IPS-15b (cell line): ENCODE results near the gene GPR149.
"Not testable (repeated sequence)": the region's sequence is repeated elsewhere in the genome, so short reads cannot be mapped to it uniquely, and the experiment has no call there.

Source experiments
- H3K27me3 ChIP-seq: one replicate; pipeline ENCODE4 v1.6.1; 2013; ENCODE audit warnings: low read length; ENCODE audit not compliant: control insufficient read depth, insufficient read depth
- H3K36me3 ChIP-seq: one replicate; pipeline ENCODE4 v1.6.1; 2013; ENCODE audit warnings: low read length; ENCODE audit not compliant: control insufficient read depth, insufficient read depth
- H3K4me1 ChIP-seq: one replicate; pipeline ENCODE4 v1.6.1; 2013; ENCODE audit warnings: mild to moderate bottlenecking, low read length; ENCODE audit not compliant: control insufficient read depth, insufficient read depth
- H3K4me3 ChIP-seq: one replicate; pipeline ENCODE4 v1.5.1; 2013; ENCODE audit warnings: low read depth, low read length
- H3K9ac ChIP-seq: one replicate; pipeline ENCODE4 v1.6.1; 2013; ENCODE audit warnings: low read depth, mild to moderate bottlenecking, low read length
- H3K9me3 ChIP-seq: one replicate; pipeline ENCODE4 v1.6.1; 2013; ENCODE audit warnings: mild to moderate bottlenecking, low read length; ENCODE audit not compliant: control insufficient read depth, insufficient read depth

GPR149 gene, protein sequence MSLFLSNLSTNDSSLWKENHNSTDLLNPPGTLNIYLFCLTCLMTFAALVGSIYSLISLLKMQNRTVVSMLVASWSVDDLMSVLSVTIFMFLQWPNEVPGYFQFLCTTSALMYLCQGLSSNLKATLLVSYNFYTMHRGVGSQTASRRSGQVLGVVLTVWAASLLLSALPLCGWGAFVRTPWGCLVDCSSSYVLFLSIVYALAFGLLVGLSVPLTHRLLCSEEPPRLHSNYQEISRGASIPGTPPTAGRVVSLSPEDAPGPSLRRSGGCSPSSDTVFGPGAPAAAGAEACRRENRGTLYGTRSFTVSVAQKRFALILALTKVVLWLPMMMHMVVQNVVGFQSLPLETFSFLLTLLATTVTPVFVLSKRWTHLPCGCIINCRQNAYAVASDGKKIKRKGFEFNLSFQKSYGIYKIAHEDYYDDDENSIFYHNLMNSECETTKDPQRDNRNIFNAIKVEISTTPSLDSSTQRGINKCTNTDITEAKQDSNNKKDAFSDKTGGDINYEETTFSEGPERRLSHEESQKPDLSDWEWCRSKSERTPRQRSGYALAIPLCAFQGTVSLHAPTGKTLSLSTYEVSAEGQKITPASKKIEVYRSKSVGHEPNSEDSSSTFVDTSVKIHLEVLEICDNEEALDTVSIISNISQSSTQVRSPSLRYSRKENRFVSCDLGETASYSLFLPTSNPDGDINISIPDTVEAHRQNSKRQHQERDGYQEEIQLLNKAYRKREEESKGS

DNA sequence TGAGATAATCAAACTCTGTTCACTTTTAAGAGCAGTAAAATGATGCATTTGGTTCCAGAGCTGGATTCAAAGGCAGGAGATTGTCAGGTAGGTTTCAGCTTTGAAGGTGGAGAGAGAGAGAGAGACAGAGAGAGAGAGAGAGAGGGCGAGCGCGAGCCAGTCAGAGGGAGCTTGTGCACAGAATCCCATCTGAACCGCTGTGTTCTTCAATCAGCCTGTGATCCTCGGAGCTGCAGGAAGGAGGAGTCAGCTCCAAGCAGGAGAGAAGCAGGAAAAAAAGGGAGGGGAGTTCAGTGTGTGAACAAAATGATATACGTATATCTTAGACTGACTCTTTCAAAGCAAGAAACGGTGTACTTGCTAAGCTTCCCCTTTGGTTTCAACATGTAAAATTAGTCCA lies at the start of gene GPR149:
Gene GPR149, minus strand, starts transcription at position 177 of the 400 bp plus-strand sequence. CDS start 575 bp downstream, outside the sequence.
- H3K4me3 ChIP-seq: peak within 1 kb of the TSS; percentile 81
- peaks cover 40% of the 10 kb centered on the region for H3K27me3 ChIP-seq
- no peaks in the 10 kb centered on the region for H3K36me3 ChIP-seq
- H3K9me3 ChIP-seq: no peaks in the 10 kb centered on the region
- no peak within 1 kb of the TSS for H3K9ac ChIP-seq
- peaks cover 5% of the 10 kb centered on the region for H3K4me1 ChIP-seq

DNA sequence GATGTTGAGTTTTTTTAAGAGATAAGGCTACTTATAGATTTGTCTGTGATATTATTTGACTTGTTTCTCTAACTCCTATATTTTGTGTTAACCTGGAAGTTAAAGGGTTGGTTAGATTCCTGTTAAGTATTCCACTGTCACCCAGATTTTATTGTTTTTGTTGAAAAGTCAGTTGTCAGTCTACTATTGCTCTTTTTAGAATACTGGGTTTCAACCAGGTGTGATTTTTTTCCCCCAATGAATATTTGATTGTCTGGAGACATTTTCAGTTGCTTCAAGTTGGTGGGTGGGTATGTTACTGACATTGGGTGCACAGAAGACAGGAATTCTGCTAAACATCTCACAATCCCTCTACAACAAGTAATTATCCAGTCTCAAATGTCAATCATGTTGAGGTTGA lies 43.8 kb upstream of the GPR149 start:
- H3K36me3 ChIP-seq: no peaks in the 10 kb centered on the region
- no peaks in the 10 kb centered on the region for H3K27me3 ChIP-seq
- H3K9me3 ChIP-seq: no peaks in the 10 kb centered on the region
- no peak overlapping the region for H3K4me3 ChIP-seq
- H3K4me1 ChIP-seq: no peaks in the 10 kb centered on the region
- no peak overlapping the region for H3K9ac ChIP-seq

DNA sequence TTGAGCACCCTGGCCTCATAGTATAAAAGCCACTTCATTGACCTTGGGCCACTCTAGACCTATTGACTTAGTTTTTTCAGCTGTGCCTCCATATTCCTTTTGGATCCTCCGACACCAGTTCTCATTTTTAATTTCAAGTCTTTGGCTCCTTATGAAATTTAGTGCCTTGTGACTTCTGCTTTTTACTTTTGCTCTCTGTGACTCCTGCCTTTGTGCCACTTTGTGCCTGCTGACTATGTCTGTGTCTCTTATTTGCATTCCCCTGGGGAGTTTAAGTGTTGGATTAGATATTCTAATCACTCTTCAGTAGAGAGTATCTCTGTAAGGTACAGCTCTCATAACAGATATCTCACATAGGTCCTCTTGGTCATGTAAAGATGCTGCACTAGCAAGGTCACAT lies 39.6 kb upstream of the GPR149 start:
- H3K9me3 ChIP-seq: no peaks in the 10 kb centered on the region
- no peaks in the 10 kb centered on the region for H3K27me3 ChIP-seq
- H3K4me3 ChIP-seq: no peak overlapping the region
- no peaks in the 10 kb centered on the region for H3K4me1 ChIP-seq
- no peak overlapping the region for H3K9ac ChIP-seq
- H3K36me3 ChIP-seq: no peaks in the 10 kb centered on the region

DNA sequence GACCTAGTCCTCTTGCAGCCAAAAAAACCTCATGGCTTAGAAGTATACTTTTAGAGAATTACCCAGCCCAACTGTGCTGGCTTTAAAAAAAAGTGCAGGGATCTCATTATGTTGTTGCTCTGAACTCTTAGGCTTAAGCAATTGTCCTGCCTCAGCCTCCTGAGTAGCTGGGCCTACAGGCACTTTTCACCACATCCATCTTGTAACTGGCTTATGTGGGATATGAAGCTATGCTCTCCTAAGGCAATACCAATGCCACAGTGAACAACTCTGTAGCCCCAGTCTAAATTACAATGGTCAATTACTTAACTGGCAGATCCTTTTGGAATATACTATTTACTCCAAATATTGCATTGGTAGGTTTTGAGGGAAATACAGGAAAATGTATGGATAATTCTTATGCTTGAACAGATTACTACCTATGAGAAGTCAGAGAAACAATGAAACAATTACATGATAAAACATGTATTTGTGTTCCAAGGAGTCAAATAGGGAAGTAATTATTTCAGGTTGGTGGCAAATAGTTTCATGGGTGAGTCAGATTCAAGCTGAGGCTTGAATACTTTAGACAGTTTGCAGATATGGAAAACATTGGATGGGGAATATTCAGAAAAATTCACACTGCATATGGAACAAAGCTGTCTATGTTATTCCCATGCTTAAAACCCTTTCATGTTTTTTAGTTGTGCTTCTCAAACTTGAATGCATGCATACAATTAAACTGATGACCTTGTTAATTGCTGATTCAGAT lies 34.6 kb upstream of the GPR149 start:
- Histone ChIP-seq H3K4me1 (no peaks in the 10 kb centered on the region), H3K27me3 (no peaks in the 10 kb centered on the region), H3K9me3 (no peaks in the 10 kb centered on the region), H3K4me3 (no peak overlapping the region), H3K36me3 (no peaks in the 10 kb centered on the region), H3K9ac (no peak overlapping the region)

DNA sequence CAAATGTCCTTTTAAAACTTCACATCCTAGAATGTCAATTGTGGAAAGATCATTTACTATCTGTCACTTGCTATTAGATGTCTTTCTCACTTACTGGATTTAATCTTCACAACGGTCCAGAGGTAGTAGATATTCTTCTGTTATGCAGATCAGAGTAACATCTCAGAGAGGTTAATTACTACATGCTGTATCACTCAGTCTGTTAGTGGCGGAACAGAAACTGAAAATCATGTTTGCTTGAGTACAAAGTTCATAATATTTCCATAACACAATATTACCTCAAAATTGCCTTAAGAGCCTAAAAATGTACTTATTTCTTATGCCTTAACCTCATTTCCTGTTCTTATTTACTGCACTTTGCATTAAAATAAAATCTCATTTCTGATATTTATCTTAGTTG lies 28.6 kb upstream of the GPR149 start:
- H3K9ac ChIP-seq: no peak overlapping the region
- H3K9me3 ChIP-seq: no peaks in the 10 kb centered on the region
- H3K27me3 ChIP-seq: no peaks in the 10 kb centered on the region
- H3K36me3 ChIP-seq: no peaks in the 10 kb centered on the region
- H3K4me3 ChIP-seq: no peak overlapping the region
- H3K4me1 ChIP-seq: no peaks in the 10 kb centered on the region

DNA sequence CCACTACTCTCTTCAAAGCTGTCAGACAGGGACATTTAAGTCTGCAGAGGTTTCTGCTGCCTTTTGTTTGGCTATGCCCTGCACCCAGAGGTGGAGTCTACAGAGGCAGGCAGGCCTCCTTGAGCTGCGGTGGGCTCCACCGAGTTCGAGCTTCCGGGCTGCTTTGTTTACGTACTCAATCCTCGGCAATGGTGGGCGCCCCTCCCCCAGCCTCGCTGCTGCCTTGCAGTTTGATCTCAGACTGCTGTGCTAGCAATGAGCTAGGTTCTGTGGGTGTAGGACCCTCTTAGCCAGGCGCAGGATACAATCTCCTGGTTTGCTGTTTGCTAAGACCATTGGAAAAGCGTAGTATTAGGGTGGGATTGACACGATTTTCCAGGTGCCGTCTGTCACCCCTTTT lies 9.1 kb upstream of the GPR149 start:
- not testable (repeated sequence) for H3K36me3 ChIP-seq, H3K9me3 ChIP-seq, H3K4me1 ChIP-seq, H3K9ac ChIP-seq, H3K27me3 ChIP-seq, H3K4me3 ChIP-seq

DNA sequence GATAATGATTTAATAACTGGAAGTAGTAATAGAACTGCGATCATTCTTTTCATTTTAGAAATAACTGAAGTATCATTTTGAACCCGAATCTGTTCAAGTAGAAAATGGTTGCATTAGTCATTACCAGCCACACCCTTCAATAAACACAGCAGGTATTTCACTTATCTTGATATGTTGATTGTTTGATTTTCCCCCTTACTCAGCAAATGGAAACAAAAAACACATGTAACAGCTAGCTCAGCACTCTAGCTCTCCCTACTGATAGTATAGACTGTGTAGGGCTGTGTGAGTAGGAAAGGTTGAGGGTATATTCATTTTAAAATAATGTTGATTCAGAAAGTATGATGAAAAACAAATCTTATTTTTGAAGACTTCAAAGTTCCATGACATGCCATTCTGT lies 1.1 kb upstream of the GPR149 start:
- Histone ChIP-seq H3K9ac (no peak overlapping the region), H3K4me1 (peaks cover 5% of the 10 kb centered on the region), H3K36me3 (no peaks in the 10 kb centered on the region), H3K4me3 (no peak overlapping the region), H3K27me3 (peaks cover 40% of the 10 kb centered on the region), H3K9me3 (no peaks in the 10 kb centered on the region)

DNA sequence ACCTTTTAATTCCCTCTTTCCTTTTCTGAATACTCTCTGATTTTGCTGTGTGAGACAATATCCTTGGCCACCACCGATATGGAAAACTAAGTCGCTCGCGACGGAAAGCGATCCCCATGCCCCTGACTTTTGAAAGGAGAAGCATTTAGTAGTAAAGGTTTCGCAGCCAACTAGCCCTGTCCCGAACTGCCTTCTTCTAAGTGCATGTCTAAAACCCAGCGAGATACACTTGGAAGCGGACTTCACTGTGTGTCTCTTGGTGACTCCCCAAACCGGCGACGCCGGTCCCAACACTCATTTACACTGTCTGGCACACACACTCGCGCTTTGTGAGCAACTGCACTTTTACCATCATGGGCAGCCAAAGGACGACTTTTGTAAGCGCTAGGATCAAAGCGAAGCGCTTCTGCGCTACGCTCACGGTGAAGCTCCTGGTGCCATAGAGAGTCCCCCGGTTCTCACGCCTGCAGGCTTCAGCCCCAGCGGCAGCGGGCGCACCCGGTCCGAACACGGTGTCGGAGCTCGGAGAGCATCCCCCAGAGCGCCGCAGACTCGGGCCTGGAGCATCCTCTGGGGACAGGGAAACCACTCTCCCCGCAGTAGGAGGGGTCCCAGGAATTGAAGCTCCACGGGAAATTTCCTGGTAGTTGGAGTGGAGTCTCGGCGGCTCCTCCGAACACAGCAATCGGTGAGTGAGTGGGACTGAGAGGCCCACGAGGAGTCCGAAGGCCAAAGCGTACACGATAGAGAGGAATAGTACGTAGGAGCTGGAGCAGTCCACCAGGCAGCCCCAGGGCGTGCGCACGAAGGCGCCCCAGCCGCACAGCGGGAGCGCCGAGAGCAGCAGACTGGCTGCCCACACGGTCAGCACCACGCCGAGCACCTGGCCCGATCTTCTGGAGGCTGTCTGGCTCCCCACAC lies 1.4 kb downstream of the GPR149 start:
- peak overlapping the region; percentile 81 for H3K4me3 ChIP-seq
- peaks cover 40% of the 10 kb centered on the region for H3K27me3 ChIP-seq
- H3K36me3 ChIP-seq: no peaks in the 10 kb centered on the region
- no peaks in the 10 kb centered on the region for H3K9me3 ChIP-seq
- H3K4me1 ChIP-seq: peaks cover 5% of the 10 kb centered on the region
- H3K9ac ChIP-seq: no peak overlapping the region

DNA sequence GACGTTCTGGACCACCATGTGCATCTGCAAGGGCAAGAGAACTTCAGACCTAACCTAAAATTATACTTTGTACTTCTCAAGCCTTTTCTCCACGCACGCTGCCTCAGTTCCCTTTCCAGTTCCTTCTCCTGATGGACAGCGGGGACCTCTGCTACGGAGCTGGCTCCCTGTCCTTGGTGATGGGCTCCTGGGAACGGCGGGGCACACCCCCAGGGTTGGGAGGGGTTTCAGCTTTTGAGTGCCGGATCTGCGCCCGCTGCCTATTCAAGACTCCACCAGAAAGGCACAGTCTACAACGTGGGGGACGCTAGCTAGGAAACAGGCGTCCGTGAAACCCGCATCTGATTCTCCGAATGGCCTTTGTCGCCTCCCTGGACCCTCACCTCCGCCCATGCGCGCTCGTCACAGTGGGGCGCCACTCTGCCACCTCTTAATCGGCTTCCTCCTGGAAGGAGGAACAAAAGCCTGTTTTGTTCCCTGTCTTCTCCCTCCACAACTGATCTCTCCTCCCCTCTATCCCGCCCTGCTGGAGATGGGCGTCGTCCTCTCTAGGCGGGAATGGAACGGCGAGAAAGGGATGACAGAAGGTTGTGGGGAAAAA lies 2.2 kb downstream of the GPR149 start:
- Histone ChIP-seq H3K4me3 (peak overlapping the region; percentile 81), H3K27me3 (peaks cover 40% of the 10 kb centered on the region), H3K9ac (no peak overlapping the region), H3K36me3 (no peaks in the 10 kb centered on the region), H3K4me1 (peaks cover 5% of the 10 kb centered on the region), H3K9me3 (no peaks in the 10 kb centered on the region)

DNA sequence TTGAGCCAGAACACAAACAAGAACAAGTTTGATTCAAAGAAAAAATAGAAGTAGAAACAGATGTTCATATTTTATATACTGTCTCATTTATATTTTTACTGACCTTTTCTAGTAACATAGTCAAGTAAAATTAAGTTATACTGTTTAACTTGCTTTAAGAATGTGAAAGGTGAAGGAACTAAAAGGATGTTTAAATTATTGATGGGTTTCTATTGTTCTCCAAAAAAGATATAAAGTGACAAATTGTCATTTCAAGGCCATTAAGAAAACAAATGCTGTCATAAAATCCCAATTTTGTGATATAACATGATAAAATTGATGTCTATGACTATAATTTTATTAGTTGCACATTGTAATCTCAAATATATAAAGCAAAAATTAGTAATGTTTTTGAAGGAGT lies 7.3 kb downstream of the GPR149 start:
- no peaks in the 10 kb centered on the region for H3K9me3 ChIP-seq
- H3K9ac ChIP-seq: no peak overlapping the region
- H3K36me3 ChIP-seq: no peaks in the 10 kb centered on the region

DNA sequence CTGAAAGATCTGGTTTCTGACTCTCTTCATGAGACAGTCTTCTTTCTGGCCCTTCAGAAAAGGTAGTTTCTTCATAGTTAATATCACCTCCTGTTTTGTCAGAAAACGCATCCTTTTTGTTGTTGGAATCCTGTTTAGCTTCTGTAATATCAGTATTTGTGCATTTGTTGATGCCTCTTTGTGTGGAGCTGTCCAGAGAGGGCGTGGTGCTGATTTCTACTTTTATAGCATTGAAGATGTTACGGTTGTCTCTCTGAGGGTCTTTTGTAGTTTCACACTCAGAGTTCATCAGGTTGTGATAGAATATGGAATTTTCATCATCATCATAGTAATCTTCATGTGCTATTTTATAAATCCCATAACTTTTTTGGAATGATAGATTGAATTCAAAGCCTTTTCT lies 8.9 kb downstream of the GPR149 start:
- Histone ChIP-seq H3K4me1 (no peaks in the 10 kb centered on the region), H3K27me3 (no peaks in the 10 kb centered on the region), H3K4me3 (no peak overlapping the region), H3K36me3 (no peaks in the 10 kb centered on the region), H3K9me3 (no peaks in the 10 kb centered on the region), H3K9ac (no peak overlapping the region)

More for the DNA sequence above, 7.3 kb downstream of the GPR149 start:
- H3K4me3 ChIP-seq: no peak overlapping the region
- H3K4me1 ChIP-seq: peaks cover 3% of the 10 kb centered on the region
- peaks cover 9% of the 10 kb centered on the region for H3K27me3 ChIP-seq
